Testis (tissue), 2 donors: ENCODE data around the gene C1orf115.

Source experiments
- POLR2A ChIP-seq: fragments of 450-650 bp; IDR thresholded peaks from one replicate; pipeline ENCODE4 v1.6.1; 2017; ENCODE audit warnings: antibody characterized with exemption, mild to moderate bottlenecking, moderate library complexity
- TF ChIP-seq, protein P1 (sequence below), 3 experiments: fragments of 450-650 bp in 2 of 3; fragments of 200-600 bp in 1 of 3; sonication (generic) in 1 of 3; IDR thresholded peaks; one replicate each; pipeline ENCODE4 v1.5.1; 2016 to 2019; ENCODE audit warnings: antibody characterized with exemption in 3 of 3, mild to moderate bottlenecking in 2 of 3, moderate library complexity in 1 of 3

DNA sequence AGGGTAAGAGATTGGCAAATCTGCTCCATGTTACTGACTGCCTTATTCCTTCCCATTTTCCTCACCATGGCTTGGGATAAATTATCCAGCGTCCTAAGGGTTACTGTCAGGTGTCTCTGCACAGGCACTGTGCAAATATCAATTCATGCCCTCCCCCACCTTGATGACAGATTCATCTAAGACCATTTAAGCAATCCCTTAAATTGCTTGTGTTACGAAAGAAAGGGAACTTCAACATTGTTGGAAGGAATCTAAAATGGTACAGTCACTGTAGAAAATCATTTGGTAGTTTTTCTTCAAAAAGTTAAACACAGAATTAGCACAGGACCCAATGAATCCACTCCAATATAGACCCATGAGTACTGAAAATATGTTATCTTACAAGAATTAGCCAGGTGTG, 40.3 kb downstream of the C1orf115 start:
- TF ChIP-seq, protein P1, sequence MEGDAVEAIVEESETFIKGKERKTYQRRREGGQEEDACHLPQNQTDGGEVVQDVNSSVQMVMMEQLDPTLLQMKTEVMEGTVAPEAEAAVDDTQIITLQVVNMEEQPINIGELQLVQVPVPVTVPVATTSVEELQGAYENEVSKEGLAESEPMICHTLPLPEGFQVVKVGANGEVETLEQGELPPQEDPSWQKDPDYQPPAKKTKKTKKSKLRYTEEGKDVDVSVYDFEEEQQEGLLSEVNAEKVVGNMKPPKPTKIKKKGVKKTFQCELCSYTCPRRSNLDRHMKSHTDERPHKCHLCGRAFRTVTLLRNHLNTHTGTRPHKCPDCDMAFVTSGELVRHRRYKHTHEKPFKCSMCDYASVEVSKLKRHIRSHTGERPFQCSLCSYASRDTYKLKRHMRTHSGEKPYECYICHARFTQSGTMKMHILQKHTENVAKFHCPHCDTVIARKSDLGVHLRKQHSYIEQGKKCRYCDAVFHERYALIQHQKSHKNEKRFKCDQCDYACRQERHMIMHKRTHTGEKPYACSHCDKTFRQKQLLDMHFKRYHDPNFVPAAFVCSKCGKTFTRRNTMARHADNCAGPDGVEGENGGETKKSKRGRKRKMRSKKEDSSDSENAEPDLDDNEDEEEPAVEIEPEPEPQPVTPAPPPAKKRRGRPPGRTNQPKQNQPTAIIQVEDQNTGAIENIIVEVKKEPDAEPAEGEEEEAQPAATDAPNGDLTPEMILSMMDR (IDR thresholded peaks at IDR 0.05) = no peak
- no peak for TF ChIP-seq POLR2A
